GM18508 (cell line): ENCODE measurements around the gene SYK.

Experiments used
- ATAC-seq: cut with Tn5 transposase; IDR thresholded peaks from one replicate; pipeline ENCODE4 v1.9.1; 2021; ENCODE audit warnings: moderate number of reproducible peaks; ENCODE audit not compliant: insufficient read depth, unreplicated experiment

The SYK gene

GRCh38 chr9:90896231-90896630, 94.6 kb downstream of the SYK start:
- ATAC-seq = no peak

- ATAC-seq = no peak
Observed at GRCh38 chr9:90898228-90898627, 96.6 kb downstream of the SYK start.

- no peak for ATAC-seq
Observed at GRCh38 chr9:90899287-90899686, 97.7 kb downstream of the SYK start.

- ATAC-seq = no peak
Observed at GRCh38 chr9:90900130-90900529, 98.5 kb downstream of the SYK start.

GRCh38 chr9:90901933-90902332, 100.3 kb downstream of the SYK start:
- ATAC-seq = no peak

GRCh38 chr9:90903766-90904424, 102.3 kb downstream of the SYK start:
- ATAC-seq = no peak

- no peak for ATAC-seq
Observed at GRCh38 chr9:90904706-90905478, 103.3 kb downstream of the SYK start.

GRCh38 chr9:90905822-90906221, 104.2 kb downstream of the SYK start:
- no peak for ATAC-seq

GRCh38 chr9:90906316-90907055, 104.9 kb downstream of the SYK start:
- no peak for ATAC-seq

- ATAC-seq = no peak
Observed at GRCh38 chr9:90907056-90907445, 105.4 kb downstream of the SYK start.

- no peak for ATAC-seq
Observed at GRCh38 chr9:90907790-90908189, 106.2 kb downstream of the SYK start.

- ATAC-seq = no peak
Observed at GRCh38 chr9:90909225-90909624, 107.6 kb downstream of the SYK start.

GRCh38 chr9:90909747-90910283, 108.2 kb downstream of the SYK start:
- no peak for ATAC-seq

- no peak for ATAC-seq
Observed at GRCh38 chr9:90914196-90914595, 112.6 kb downstream of the SYK start.

GRCh38 chr9:90914868-90915483, 113.4 kb downstream of the SYK start:
- ATAC-seq = peak; percentile 58

- ATAC-seq = no peak
Observed at GRCh38 chr9:90915693-90916092, 114.1 kb downstream of the SYK start.

- no peak for ATAC-seq
Observed at GRCh38 chr9:90916147-90916734, 114.6 kb downstream of the SYK start.

- no peak for ATAC-seq
Observed at GRCh38 chr9:90919883-90920282, 118.3 kb downstream of the SYK start.

- ATAC-seq = no peak
Observed at GRCh38 chr9:90921104-90921503, 119.5 kb downstream of the SYK start.

GRCh38 chr9:90921969-90922368, 120.3 kb downstream of the SYK start:
- no peak for ATAC-seq
